ENCODE results near the gene ABCB8.

ABCB8 gene

GRCh38 chr7:151003572-151003971 is 24.7 kb upstream of the ABCB8 start:
- no peak for TF ChIP-seq CTCF (IDR thresholded peaks at IDR 0.05; ENCODE audit: low read depth, low read length, missing control alignments)
- no peak for DNase-seq (ENCODE audit: extremely low read depth, low read depth)
- H3K4me3 ChIP-seq (replicated peaks; ENCODE audit: low read depth, low read length): no peak overlapping the region

- no peak for DNase-seq (ENCODE audit: extremely low read depth, low read depth)
- TF ChIP-seq CTCF (IDR thresholded peaks at IDR 0.05; ENCODE audit: low read depth, low read length, missing control alignments): no peak
- no peak overlapping the region for H3K4me3 ChIP-seq (replicated peaks; ENCODE audit: low read depth, low read length)
Measured at GRCh38 chr7:151005566-151005965, 22.7 kb upstream of the ABCB8 start.

- no peak for DNase-seq (ENCODE audit: extremely low read depth, low read depth)
- H3K4me3 ChIP-seq (replicated peaks; ENCODE audit: low read depth, low read length): no peak overlapping the region
- no peak for TF ChIP-seq CTCF (IDR thresholded peaks at IDR 0.05; ENCODE audit: low read depth, low read length, missing control alignments)
Measured at GRCh38 chr7:151006590-151007300, 21.5 kb upstream of the ABCB8 start.

GRCh38 chr7:151007469-151007898 is 20.8 kb upstream of the ABCB8 start:
- no peak overlapping the region for H3K4me3 ChIP-seq (replicated peaks; ENCODE audit: low read depth, low read length)
- no peak for TF ChIP-seq CTCF (IDR thresholded peaks at IDR 0.05; ENCODE audit: low read depth, low read length, missing control alignments)
- no peak for DNase-seq (ENCODE audit: extremely low read depth, low read depth)

GRCh38 chr7:151008143-151008510 is 20.1 kb upstream of the ABCB8 start:
- no peak for DNase-seq (ENCODE audit: extremely low read depth, low read depth)
- TF ChIP-seq CTCF (IDR thresholded peaks at IDR 0.05; ENCODE audit: low read depth, low read length, missing control alignments): no peak
- H3K4me3 ChIP-seq (replicated peaks; ENCODE audit: low read depth, low read length): no peak overlapping the region

GRCh38 chr7:151008511-151009323 is 19.5 kb upstream of the ABCB8 start:
- H3K4me3 ChIP-seq (replicated peaks; ENCODE audit: low read depth, low read length): no peak overlapping the region
- DNase-seq (ENCODE audit: extremely low read depth, low read depth): no peak
- TF ChIP-seq CTCF (IDR thresholded peaks at IDR 0.05; ENCODE audit: low read depth, low read length, missing control alignments): peak; percentile 80
